CD14-positive monocyte (primary cell): ENCODE measurements around the gene HS6ST3. TPM values are rescaled to one million over a fixed set of nuclear protein-coding genes. Genes with fewer than 3 reads are reported as not detected.

Source experiments
- DNase-seq, 3 donors: peaks; one replicate each; pipeline ENCODE4 v3.0.0-alpha.2; 2011 to 2022
- H2AFZ ChIP-seq: 2 replicates; pipeline ENCODE4 v1.6.0; 2012; ENCODE audit warnings: mild to moderate bottlenecking, low read depth, low read length, inconsistent platforms; ENCODE audit not compliant: insufficient read depth, poor library complexity, severe bottlenecking
- H3K27ac ChIP-seq, 2 donors: 1 replicate in 1 of 2; 2 replicates in 1 of 2; pipeline ENCODE4 v1.5.1; 2012 to 2013; ENCODE audit warnings: low read length in 2 of 2, control low read depth in 1 of 2, inconsistent platforms in 1 of 2, low read depth in 1 of 2, mild to moderate bottlenecking in 1 of 2
- H3K27me3 ChIP-seq, 2 donors: one replicate each; pipeline versions ENCODE4 v1.6.0 to v1.6.1; 2011 to 2013; ENCODE audit warnings: low read length in 2 of 2; ENCODE audit not compliant: control insufficient read depth in 2 of 2, insufficient read depth in 2 of 2
- H3K36me3 ChIP-seq, 2 donors: replicated peaks in 1 of 2; 1 replicate in 1 of 2; 2 replicates in 1 of 2; pipeline versions ENCODE4 v1.5.1 to v1.6.1; 2012 to 2013; ENCODE audit warnings: low read length in 2 of 2, control low read depth in 1 of 2, inconsistent platforms in 1 of 2, mild to moderate bottlenecking in 1 of 2; ENCODE audit not compliant: insufficient read depth in 2 of 2, control insufficient read depth in 1 of 2
- H3K4me1 ChIP-seq, 2 donors: 1 replicate in 1 of 2; 2 replicates in 1 of 2; pipeline versions ENCODE4 v1.5.1 to v1.6.1; 2012 to 2013; ENCODE audit warnings: low read length in 2 of 2, control low read depth in 1 of 2, inconsistent platforms in 1 of 2, mild to moderate bottlenecking in 1 of 2, moderate library complexity in 1 of 2; ENCODE audit not compliant: insufficient read depth in 2 of 2, control insufficient read depth in 1 of 2
- H3K4me2 ChIP-seq: replicated peaks from 2 replicates; pipeline ENCODE3; 2012; ENCODE audit warnings: low read length, moderate library complexity, mild to moderate bottlenecking; ENCODE audit not compliant: poor library complexity, severe bottlenecking; ENCODE audit errors: extremely low read depth
- H3K4me3 ChIP-seq, 3 experiments: fragments of 200-600 bp in 1 of 3; sonication (generic) in 1 of 3; replicated peaks in 1 of 3; 1 replicate in 2 of 3; 2 replicates in 1 of 3; pipeline ENCODE4 v1.5.1; 2011 to 2013; ENCODE audit warnings: low read length in 3 of 3, mild to moderate bottlenecking in 3 of 3, control low read depth in 2 of 3, low read depth in 2 of 3, inconsistent platforms in 1 of 3, moderate library complexity in 1 of 3
- H3K79me2 ChIP-seq: 2 replicates; pipeline ENCODE4 v1.6.0; 2012; ENCODE audit warnings: mild to moderate bottlenecking, control low read depth, inconsistent platforms, low read length, moderate library complexity; ENCODE audit not compliant: insufficient read depth
- H3K9ac ChIP-seq: 2 replicates; pipeline ENCODE4 v1.6.0; 2017; ENCODE audit warnings: low read length, mild to moderate bottlenecking; ENCODE audit not compliant: insufficient read depth, poor library complexity, severe bottlenecking
- H3K9me3 ChIP-seq, 2 donors: replicated peaks in 1 of 2; 1 replicate in 1 of 2; 2 replicates in 1 of 2; pipeline versions ENCODE4 v1.5.1 to v1.6.1; 2012 to 2013; ENCODE audit warnings: low read length in 2 of 2, control low read depth in 1 of 2; ENCODE audit not compliant: control insufficient read depth in 1 of 2, insufficient read depth in 1 of 2
- H4K20me1 ChIP-seq: 2 replicates; pipeline ENCODE4 v1.6.0; 2012; ENCODE audit warnings: mild to moderate bottlenecking, low read length, control low read depth, moderate library complexity; ENCODE audit not compliant: insufficient read depth
- H3K27ac Mint-ChIP-seq, 7 donors: one replicate each; pipeline ENCODE4 v1.8.0; 2020; ENCODE audit warnings: mild to moderate bottlenecking in 7 of 7, mixed read lengths in 7 of 7, moderate library complexity in 6 of 7, inconsistent platforms in 2 of 7
- H3K27me3 Mint-ChIP-seq, 3 donors: one replicate each; pipeline ENCODE4 v1.8.0; 2021 to 2022; ENCODE audit warnings: low read depth in 3 of 3, mild to moderate bottlenecking in 3 of 3, mixed read lengths in 3 of 3, moderate library complexity in 3 of 3, inconsistent platforms in 1 of 3
- H3K36me3 Mint-ChIP-seq, 2 donors: one replicate each; pipeline ENCODE4 v1.8.0; 2020; ENCODE audit warnings: mixed read lengths in 2 of 2, inconsistent platforms in 1 of 2, mild to moderate bottlenecking in 1 of 2
- H3K4me1 Mint-ChIP-seq: one replicate; pipeline ENCODE4 v1.8.0; 2020; ENCODE audit warnings: mild to moderate bottlenecking, mixed read lengths
- H3K4me3 Mint-ChIP-seq, 2 donors: one replicate each; pipeline ENCODE4 v1.8.0; 2020; ENCODE audit warnings: mild to moderate bottlenecking in 2 of 2, mixed read lengths in 2 of 2, moderate library complexity in 1 of 2
- H3K9me3 Mint-ChIP-seq, 7 donors: one replicate each; pipeline ENCODE4 v1.8.0; 2020 to 2022; ENCODE audit warnings: mixed read lengths in 7 of 7, mild to moderate bottlenecking in 6 of 7, moderate library complexity in 6 of 7, inconsistent platforms in 2 of 7
- CTCF ChIP-seq: fragments of 200-600 bp; IDR thresholded peaks from one replicate; pipeline ENCODE4 v1.8.0; 2022; ENCODE audit warnings: antibody characterized with exemption, mild to moderate bottlenecking
- WGBS: methylation state at CpG from one replicate; pipeline ENCODE4 v1.1.5; 2013; ENCODE audit warnings: missing lambda C conversion rate; ENCODE audit not compliant: insufficient coverage; 5-methylcytosine and 5-hydroxymethylcytosine counted together
- intact Hi-C, 2 donors: fragments of 100-400 bp; cut with micrococcal nuclease; formaldehyde crosslinking; loops; one replicate each; pipeline versions ENCODE4 v1.15.0 to v1.15.1; 2023
- polyA plus RNA-seq, 3 donors: library from polyadenylated mRNA; depleted of rRNA in 1 of 3; unstranded in 2 of 3; stranded (reverse) in 1 of 3; fragments of 300-500 nt in 2 of 3; fragments of >200 nt in 1 of 3; fragmentation: Illumina TruSeq in 2 of 3; gene quantifications; 1 replicate in 2 of 3; 2 replicates in 1 of 3; pipeline ENCODE4 v1.2.3, GENCODE V29; 2012 to 2021

HS6ST3 gene
- polyA plus RNA-seq, 3 donors: not detected

- Histone ChIP-seq H3K4me2 (no peak overlapping the region), H3K4me1 (no peaks in the 10 kb centered on the region), H3K27ac (no peak overlapping the region), H3K9ac (no peak overlapping the region), H3K4me3 (no peak overlapping the region), H3K79me2 (no peaks in the 10 kb centered on the region), H3K9me3 (peaks cover 15 to 17% of the 10 kb centered on the region in 2 donors), H4K20me1 (no peaks in the 10 kb centered on the region), H2AFZ (no peak overlapping the region), H3K36me3 (no peaks in the 10 kb centered on the region), H3K27me3 (no peaks in the 10 kb centered on the region)
- H3K4me3 Mint-ChIP-seq: no peak overlapping the region
- WGBS: 100% methylated on average over 1 of the region's 5 CpGs
- H3K36me3 Mint-ChIP-seq: no peaks in the 10 kb centered on the region
- no peaks in the 10 kb centered on the region for H3K4me1 Mint-ChIP-seq
- H3K9me3 Mint-ChIP-seq: peaks cover 3 to 16% (median 5%) of the 10 kb centered on the region in 7 donors
- no peak for DNase-seq
- no peak for TF ChIP-seq CTCF
- peaks cover 0 to 2% (median 1%) of the 10 kb centered on the region in 3 donors for H3K27me3 Mint-ChIP-seq
- intact Hi-C loops: no loop called here
- H3K27ac Mint-ChIP-seq: no peak overlapping the region
Measured at GRCh38 chr13:96431044-96431581, 341.2 kb downstream of the HS6ST3 start.

GRCh38 chr13:96444676-96445075 lies 354.8 kb downstream of the HS6ST3 start:
- peaks cover 0 to 10% of the 10 kb centered on the region in 2 donors for H3K9me3 ChIP-seq
- H3K4me3 ChIP-seq: no peak overlapping the region
- peaks cover 2 to 12% (median 8%) of the 10 kb centered on the region in 7 donors for H3K9me3 Mint-ChIP-seq
- H3K4me1 Mint-ChIP-seq: no peaks in the 10 kb centered on the region
- H4K20me1 ChIP-seq: no peaks in the 10 kb centered on the region
- H3K36me3 Mint-ChIP-seq: no peaks in the 10 kb centered on the region
- no peak overlapping the region for H3K4me2 ChIP-seq
- no peaks in the 10 kb centered on the region for H3K27me3 ChIP-seq
- intact Hi-C loops: no loop called here
- no peak overlapping the region for H3K27ac ChIP-seq
- H2AFZ ChIP-seq: no peak overlapping the region
- no peak for DNase-seq
- no CpG with 5 or more reads among the region's 3 CpGs for WGBS
- TF ChIP-seq CTCF: no peak
- H3K36me3 ChIP-seq: no peaks in the 10 kb centered on the region
- no peaks in the 10 kb centered on the region for H3K79me2 ChIP-seq
- H3K27me3 Mint-ChIP-seq: peaks cover 0 to 2% (median 0%) of the 10 kb centered on the region in 3 donors
- H3K4me1 ChIP-seq: no peaks in the 10 kb centered on the region
- no peak overlapping the region for H3K9ac ChIP-seq
- H3K27ac Mint-ChIP-seq: no peak overlapping the region
- no peak overlapping the region for H3K4me3 Mint-ChIP-seq
